ENCODE measurements around the gene MYL9. TPM values are rescaled to one million over a fixed set of nuclear protein-coding genes. Genes with fewer than 3 reads are reported as not detected.
"Not testable (repeated sequence)": the region's sequence is repeated elsewhere in the genome, so short reads cannot be mapped to it uniquely, and the experiment has no call there.

MYL9 gene
- total RNA-seq, 1 donor from 2014 or later, result 0.26 TPM

GRCh38 chr20:36506253-36506652, 35.1 kb upstream of the MYL9 start:
- Mint-ChIP-seq H3K4me3 (no peak overlapping the region), H3K27me3 (ENCODE audit: insufficient read depth) (no peaks in the 10 kb centered on the region), H3K4me1 (ENCODE audit: low read depth) (peaks cover 11% of the 10 kb centered on the region), H3K27ac (no peak overlapping the region), H3K36me3 (ENCODE audit: low read depth) (peaks cover 18% of the 10 kb centered on the region), H3K9me3 (no peaks in the 10 kb centered on the region)
- DNase-seq (ENCODE audit: low spot score), result no peak
- intact Hi-C loops (cut with micrococcal nuclease), result no loop called here

- no peak overlapping the region for H3K27ac Mint-ChIP-seq
- no peaks in the 10 kb centered on the region for H3K9me3 Mint-ChIP-seq
- H3K4me1 Mint-ChIP-seq (ENCODE audit: low read depth), result peaks cover 11% of the 10 kb centered on the region
- intact Hi-C loops (cut with micrococcal nuclease), result no loop called here
- no peak overlapping the region for H3K4me3 Mint-ChIP-seq
- peaks cover 24% of the 10 kb centered on the region for H3K36me3 Mint-ChIP-seq (ENCODE audit: low read depth)
- no peaks in the 10 kb centered on the region for H3K27me3 Mint-ChIP-seq (ENCODE audit: insufficient read depth)
- no peak for DNase-seq (ENCODE audit: low spot score)
Observed at GRCh38 chr20:36507746-36508145, 33.6 kb upstream of the MYL9 start.

GRCh38 chr20:36519012-36519719, 22.2 kb upstream of the MYL9 start:
- Mint-ChIP-seq H3K9me3 (no peaks in the 10 kb centered on the region), H3K27me3 (ENCODE audit: insufficient read depth) (no peaks in the 10 kb centered on the region), H3K4me1 (ENCODE audit: low read depth) (no peaks in the 10 kb centered on the region), H3K27ac (no peak overlapping the region), H3K36me3 (ENCODE audit: low read depth) (peaks cover 12% of the 10 kb centered on the region), H3K4me3 (no peak overlapping the region)
- no peak for DNase-seq (ENCODE audit: low spot score)
- intact Hi-C loops (cut with micrococcal nuclease), result no loop called here

GRCh38 chr20:36519944-36520343, 21.4 kb upstream of the MYL9 start:
- Mint-ChIP-seq H3K27me3 (ENCODE audit: insufficient read depth) (no peaks in the 10 kb centered on the region), H3K27ac (peak overlapping the region; percentile 29), H3K4me3 (no peak overlapping the region), H3K4me1 (ENCODE audit: low read depth) (no peaks in the 10 kb centered on the region), H3K9me3 (no peaks in the 10 kb centered on the region), H3K36me3 (ENCODE audit: low read depth) (peaks cover 12% of the 10 kb centered on the region)
- DNase-seq (ENCODE audit: low spot score), result no peak
- intact Hi-C loops (cut with micrococcal nuclease), result no loop called here

- no peaks in the 10 kb centered on the region for H3K27me3 Mint-ChIP-seq (ENCODE audit: insufficient read depth)
- H3K4me3 Mint-ChIP-seq, result no peak overlapping the region
- H3K27ac Mint-ChIP-seq, result no peak overlapping the region
- no peaks in the 10 kb centered on the region for H3K4me1 Mint-ChIP-seq (ENCODE audit: low read depth)
- peaks cover 10% of the 10 kb centered on the region for H3K36me3 Mint-ChIP-seq (ENCODE audit: low read depth)
- no peak for DNase-seq (ENCODE audit: low spot score)
- intact Hi-C loops (cut with micrococcal nuclease), result no loop called here
- no peaks in the 10 kb centered on the region for H3K9me3 Mint-ChIP-seq
Observed at GRCh38 chr20:36521526-36521925, 19.8 kb upstream of the MYL9 start.

- H3K4me1 Mint-ChIP-seq (ENCODE audit: low read depth); H3K27me3 Mint-ChIP-seq (ENCODE audit: insufficient read depth); DNase-seq (ENCODE audit: low spot score); intact Hi-C loops (cut with micrococcal nuclease); H3K4me3 Mint-ChIP-seq; H3K27ac Mint-ChIP-seq; H3K9me3 Mint-ChIP-seq: not testable (repeated sequence)
- H3K36me3 Mint-ChIP-seq (ENCODE audit: low read depth), result peaks cover 13% of the 10 kb centered on the region
Observed at GRCh38 chr20:36522412-36522811, 18.9 kb upstream of the MYL9 start.

GRCh38 chr20:36523341-36523740, 18.0 kb upstream of the MYL9 start:
- intact Hi-C loops (cut with micrococcal nuclease), result no loop called here
- Mint-ChIP-seq H3K4me1 (ENCODE audit: low read depth) (no peaks in the 10 kb centered on the region), H3K36me3 (ENCODE audit: low read depth) (peaks cover 16% of the 10 kb centered on the region), H3K9me3 (no peaks in the 10 kb centered on the region), H3K27ac (no peak overlapping the region), H3K4me3 (no peak overlapping the region), H3K27me3 (ENCODE audit: insufficient read depth) (no peaks in the 10 kb centered on the region)
- no peak for DNase-seq (ENCODE audit: low spot score)

GRCh38 chr20:36525620-36526365, 15.5 kb upstream of the MYL9 start:
- H3K27me3 Mint-ChIP-seq (ENCODE audit: insufficient read depth), result no peaks in the 10 kb centered on the region
- no peaks in the 10 kb centered on the region for H3K9me3 Mint-ChIP-seq
- peaks cover 14% of the 10 kb centered on the region for H3K36me3 Mint-ChIP-seq (ENCODE audit: low read depth)
- no peak for DNase-seq (ENCODE audit: low spot score)
- no peak overlapping the region for H3K4me3 Mint-ChIP-seq
- no peak overlapping the region for H3K27ac Mint-ChIP-seq
- H3K4me1 Mint-ChIP-seq (ENCODE audit: low read depth), result no peaks in the 10 kb centered on the region
- intact Hi-C loops (cut with micrococcal nuclease), result no loop called here

- Mint-ChIP-seq H3K27me3 (ENCODE audit: insufficient read depth) (no peaks in the 10 kb centered on the region), H3K4me1 (ENCODE audit: low read depth) (no peaks in the 10 kb centered on the region), H3K4me3 (no peak overlapping the region), H3K36me3 (ENCODE audit: low read depth) (peaks cover 11% of the 10 kb centered on the region), H3K9me3 (no peaks in the 10 kb centered on the region), H3K27ac (no peak overlapping the region)
- no peak for DNase-seq (ENCODE audit: low spot score)
- intact Hi-C loops (cut with micrococcal nuclease), result no loop called here
Observed at GRCh38 chr20:36526521-36527011, 14.8 kb upstream of the MYL9 start.

- H3K27ac Mint-ChIP-seq, result no peak overlapping the region
- peaks cover 9% of the 10 kb centered on the region for H3K36me3 Mint-ChIP-seq (ENCODE audit: low read depth)
Observed at GRCh38 chr20:36527331-36528125, 13.8 kb upstream of the MYL9 start.

GRCh38 chr20:36528176-36528874, 13.0 kb upstream of the MYL9 start:
- Mint-ChIP-seq H3K36me3 (ENCODE audit: low read depth) (peaks cover 9% of the 10 kb centered on the region), H3K9me3 (no peaks in the 10 kb centered on the region), H3K27me3 (ENCODE audit: insufficient read depth) (no peaks in the 10 kb centered on the region), H3K4me3 (no peak overlapping the region), H3K4me1 (ENCODE audit: low read depth) (no peaks in the 10 kb centered on the region), H3K27ac (no peak overlapping the region)
- DNase-seq (ENCODE audit: low spot score), result no peak
- intact Hi-C loops (cut with micrococcal nuclease), result no loop called here

More at GRCh38 chr20:36527331-36528125, 13.8 kb upstream of the MYL9 start:
- intact Hi-C loops (cut with micrococcal nuclease), result no loop called here
- DNase-seq (ENCODE audit: low spot score), result no peak
- H3K4me3 Mint-ChIP-seq, result no peak overlapping the region
- H3K27me3 Mint-ChIP-seq (ENCODE audit: insufficient read depth), result no peaks in the 10 kb centered on the region
- no peaks in the 10 kb centered on the region for H3K4me1 Mint-ChIP-seq (ENCODE audit: low read depth)
- H3K9me3 Mint-ChIP-seq, result no peaks in the 10 kb centered on the region

GRCh38 chr20:36528875-36529417, 12.4 kb upstream of the MYL9 start:
- peaks cover 9% of the 10 kb centered on the region for H3K36me3 Mint-ChIP-seq (ENCODE audit: low read depth)
- DNase-seq (ENCODE audit: low spot score), result no peak
- no peak overlapping the region for H3K4me3 Mint-ChIP-seq
- no peaks in the 10 kb centered on the region for H3K9me3 Mint-ChIP-seq
- H3K27ac Mint-ChIP-seq, result no peak overlapping the region
- intact Hi-C loops (cut with micrococcal nuclease), result no loop called here
- no peaks in the 10 kb centered on the region for H3K4me1 Mint-ChIP-seq (ENCODE audit: low read depth)
- H3K27me3 Mint-ChIP-seq (ENCODE audit: insufficient read depth), result no peaks in the 10 kb centered on the region

All from activated T-helper 1 cell treated with anti-CD3 and anti-CD28 coated beads, Interleukin-12 subunit alpha, Interleukin-12 subunit beta, Interleukin-2, Interleukin-4 antibody, amounts not matched to agents 30 ng/mL and 10 ng/mL and 1 ng/mL, durations not matched to agents 14 hours and 24 hours and 36 hours (primary cell).